HG02870 (cell line): ENCODE measurements around the gene CFAP161.

ENCODE experiments used
- ATAC-seq: cut with Tn5 transposase; IDR thresholded peaks from one replicate; pipeline ENCODE4 v1.9.1; 2021; ENCODE audit warnings: mild to moderate bottlenecking, moderate library complexity; ENCODE audit not compliant: unreplicated experiment

CFAP161 gene

DNA sequence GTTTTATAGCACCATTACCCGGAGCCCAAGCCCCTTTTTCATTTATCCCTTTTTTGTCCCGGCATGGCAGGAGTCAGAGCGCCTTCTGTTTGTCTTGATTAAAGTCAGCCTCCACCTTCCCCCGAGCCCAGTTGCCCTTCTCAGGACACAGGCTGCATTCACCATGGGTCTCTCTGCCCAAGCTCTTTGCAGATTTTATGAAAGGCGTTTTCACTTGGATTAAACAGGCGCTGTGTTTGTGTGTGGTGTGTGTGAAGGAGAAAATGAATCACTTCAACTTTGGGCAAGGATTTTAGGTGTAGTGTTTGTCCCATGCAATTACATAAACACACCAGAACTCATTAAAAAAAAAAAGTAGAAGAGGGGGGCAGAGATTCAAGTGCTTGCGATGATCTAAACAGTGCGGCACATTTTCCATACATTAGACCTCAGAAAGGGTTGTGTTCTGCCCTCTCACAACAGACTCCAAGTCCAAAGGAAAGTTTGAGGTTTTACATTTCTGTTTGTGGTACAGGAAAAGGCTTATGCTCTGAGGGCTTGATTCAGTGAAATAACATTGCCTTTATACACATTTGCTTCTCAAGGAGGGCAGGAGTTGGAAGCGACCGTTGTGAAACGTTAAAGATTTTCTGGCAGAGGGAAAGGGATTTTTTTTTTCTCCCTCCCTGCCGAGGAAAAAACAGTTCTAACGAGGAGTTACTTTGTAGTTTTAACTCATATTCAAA, 48.1 kb downstream of the CFAP161 start:
- no peak for ATAC-seq

DNA sequence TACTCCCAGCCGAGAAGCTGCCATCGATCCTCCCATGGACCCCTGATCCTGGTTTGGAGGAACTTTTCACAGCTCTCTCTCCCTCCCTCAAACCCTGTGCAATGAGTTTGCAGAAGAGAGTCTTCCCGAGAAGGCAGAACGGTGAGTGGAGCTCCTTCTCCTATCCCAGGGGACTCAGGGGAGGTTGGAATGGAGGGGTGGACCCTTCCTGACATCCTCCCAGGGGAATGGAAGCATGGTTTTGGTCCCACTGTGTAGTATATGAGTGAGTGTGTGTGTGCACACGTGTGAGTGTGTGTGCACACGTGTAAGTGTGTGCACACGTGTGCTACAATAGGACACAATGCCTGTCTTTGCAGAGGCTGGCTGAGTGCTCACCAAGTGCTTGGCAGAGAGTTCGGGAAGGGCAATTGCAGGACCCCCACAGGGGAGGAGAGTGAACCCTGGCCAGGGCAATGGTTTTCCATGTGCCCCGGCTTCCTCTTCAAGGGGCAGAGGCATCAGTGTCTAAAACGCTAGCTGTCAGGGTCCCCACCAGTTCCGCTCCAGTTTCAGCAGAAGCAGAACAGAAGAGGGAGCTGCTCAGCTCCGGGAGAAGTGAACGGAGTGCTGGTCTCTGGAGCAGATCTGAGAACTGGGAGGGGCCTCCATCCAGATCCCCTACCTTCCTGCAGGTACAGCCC, 48.8 kb downstream of the CFAP161 start:
- ATAC-seq = no peak

GRCh38 chr15:81183439-81183775, 49.3 kb downstream of the CFAP161 start:
- ATAC-seq = no peak

GRCh38 chr15:81184188-81184587, 50.1 kb downstream of the CFAP161 start:
- no peak for ATAC-seq

GRCh38 chr15:81185631-81186295, 51.7 kb downstream of the CFAP161 start:
- no peak for ATAC-seq

DNA sequence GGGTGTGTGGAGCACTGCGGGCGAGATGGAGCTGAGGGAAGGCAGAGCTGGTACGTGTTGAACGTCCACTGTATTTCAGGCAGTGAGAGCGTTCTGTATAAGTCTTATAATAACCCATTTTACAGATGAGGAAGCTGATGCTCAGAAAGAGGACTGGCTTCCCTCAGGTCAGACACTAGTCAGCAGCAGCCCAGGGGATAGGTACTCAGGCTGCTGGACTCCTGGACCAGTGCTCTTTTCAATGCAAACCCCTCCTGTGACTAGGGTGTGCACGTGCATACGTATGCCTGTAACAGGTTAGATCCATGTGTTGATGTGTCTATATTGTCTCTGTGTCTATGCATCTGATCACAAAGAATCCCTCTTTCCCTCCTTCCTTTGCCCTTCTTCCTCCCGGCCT, 54.3 kb downstream of the CFAP161 start:
- no peak for ATAC-seq

DNA sequence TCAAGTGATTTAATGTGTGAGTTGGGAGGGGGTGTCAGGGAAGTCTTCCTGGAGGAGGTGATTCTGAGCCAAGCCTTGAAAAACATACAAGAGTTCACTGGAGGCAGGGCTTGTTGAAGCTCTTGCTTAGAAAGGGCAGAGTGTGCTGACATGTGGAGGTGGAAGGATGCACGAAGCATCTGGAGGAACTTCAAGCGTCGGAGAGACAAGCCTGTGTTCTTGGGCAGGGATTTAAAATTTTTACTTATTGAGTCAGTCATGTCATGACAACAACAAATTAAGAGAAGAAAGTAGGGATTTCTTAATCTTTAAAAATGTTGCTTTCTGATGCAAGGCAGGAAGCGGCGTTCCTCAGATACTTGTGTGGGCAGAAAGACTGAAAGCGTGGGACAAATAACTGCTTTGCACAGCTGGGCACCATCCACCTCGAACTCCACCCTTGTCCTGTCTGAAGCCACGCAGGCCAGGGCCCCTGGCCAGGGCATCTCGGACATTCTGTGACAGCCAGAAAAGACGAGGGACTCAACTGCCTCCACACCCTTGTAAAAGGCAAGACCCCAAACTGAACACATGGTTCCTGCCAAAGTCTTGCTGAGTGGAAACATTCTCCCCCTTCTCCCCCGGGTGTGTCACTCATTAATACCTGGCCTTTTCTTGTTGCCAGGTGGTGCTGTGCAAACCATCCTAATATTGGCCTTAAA, 55.7 kb downstream of the CFAP161 start:
- no peak for ATAC-seq

GRCh38 chr15:81190922-81191507, 56.9 kb downstream of the CFAP161 start:
- ATAC-seq = no peak

DNA sequence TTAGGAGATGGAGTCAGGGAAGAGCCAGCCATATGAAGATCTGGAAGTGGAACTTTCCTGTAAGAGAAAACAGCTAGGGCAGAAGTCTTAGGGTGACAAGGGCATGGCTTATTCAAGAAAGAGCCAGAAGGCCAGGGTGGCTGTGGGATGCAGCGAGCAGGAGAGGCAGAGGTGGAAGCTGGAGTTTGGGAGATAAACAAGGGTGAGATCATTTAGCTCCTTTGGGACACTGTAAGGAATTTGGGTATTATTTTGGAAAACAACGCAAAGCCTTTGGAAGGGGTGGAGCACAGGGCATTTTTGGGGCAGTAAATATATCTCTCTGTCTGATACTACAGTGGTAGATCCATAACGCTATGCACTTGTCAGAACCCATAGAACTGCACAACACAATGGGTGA, 57.6 kb downstream of the CFAP161 start:
- ATAC-seq = no peak

GRCh38 chr15:81194723-81195122, 60.7 kb downstream of the CFAP161 start:
- ATAC-seq = no peak

DNA sequence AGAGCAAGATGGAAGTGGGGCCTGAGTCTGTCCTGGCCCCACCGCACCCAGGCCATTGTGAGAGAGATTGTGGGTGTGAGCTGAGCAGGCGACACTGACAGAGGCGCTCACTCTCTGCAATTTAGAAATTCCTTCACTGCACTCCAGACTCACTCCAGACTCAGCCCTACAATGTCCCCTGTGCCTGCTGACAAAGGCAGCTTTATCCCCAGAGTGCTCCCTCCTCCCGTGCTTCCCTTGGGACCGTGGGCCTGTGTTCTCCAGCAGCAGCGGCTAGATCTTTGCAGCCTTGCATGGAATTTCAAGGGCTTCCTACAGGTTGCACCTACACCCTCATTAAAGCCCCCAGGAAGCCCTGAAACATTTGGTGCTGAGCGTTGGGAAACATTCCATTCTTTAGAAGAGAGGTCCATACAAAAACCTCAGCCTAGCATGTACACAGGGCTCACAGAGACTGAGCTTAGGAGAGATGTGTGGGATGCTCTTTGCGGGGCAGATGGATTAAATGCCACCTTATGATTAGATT, 61.3 kb downstream of the CFAP161 start:
- no peak for ATAC-seq

GRCh38 chr15:81196576-81197254, 62.6 kb downstream of the CFAP161 start, which contains the start of gene IL16:
Gene IL16, plus strand, starts transcription at chr15:81196879. Its CDS starts 28,521 bp downstream, at chr15:81225400.
- no peak for ATAC-seq

GRCh38 chr15:81197255-81197630, 63.2 kb downstream of the CFAP161 start:
- ATAC-seq = no peak

DNA sequence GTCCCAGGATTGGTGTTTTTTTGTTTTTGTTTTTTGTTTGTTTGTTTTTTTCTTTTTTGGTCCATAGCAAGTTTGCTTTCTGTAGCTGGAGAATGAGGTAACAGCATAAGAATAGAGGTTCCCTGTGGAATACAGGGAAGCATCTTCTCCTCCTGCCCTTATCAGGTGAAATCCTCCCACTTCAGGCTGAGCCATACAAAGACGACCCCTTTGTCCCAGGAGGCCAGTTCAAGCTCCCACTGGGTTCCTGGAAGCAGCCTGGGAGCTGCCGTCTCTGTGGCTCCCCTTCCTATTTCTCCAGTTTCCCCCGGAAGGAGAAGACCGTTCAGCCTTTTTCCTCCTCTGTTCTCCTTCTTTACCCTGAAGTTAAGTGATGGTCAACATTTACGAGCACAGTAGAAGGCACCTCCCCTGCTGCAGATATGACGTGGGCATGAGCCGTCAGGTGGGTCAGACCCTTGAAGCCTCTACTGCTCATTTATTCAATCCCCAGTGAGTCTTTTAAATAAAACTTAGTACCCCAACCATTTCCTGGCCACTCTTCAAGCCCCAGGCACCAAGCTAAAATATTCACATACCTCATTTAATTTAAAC, 63.7 kb downstream of the CFAP161 start:
- no peak for ATAC-seq
